Endodermal cell (in vitro differentiated cells): ENCODE measurements around the gene IL1B. TPM values are rescaled to one million over a fixed set of nuclear protein-coding genes. Genes with fewer than 3 reads are reported as not detected.

Experiments used
- DNase-seq: peaks from one replicate; pipeline ENCODE4 v3.0.0-alpha.2; 2017
- H3K27ac ChIP-seq: 2 replicates; pipeline ENCODE4 v1.5.1; 2013; ENCODE audit warnings: mild to moderate bottlenecking, low read depth, low read length, moderate library complexity
- H3K27me3 ChIP-seq: 2 replicates; pipeline ENCODE4 v1.6.1; 2013; ENCODE audit warnings: mild to moderate bottlenecking, low read length, moderate library complexity; ENCODE audit not compliant: insufficient read depth, control insufficient read depth, poor library complexity, severe bottlenecking
- H3K36me3 ChIP-seq: 2 replicates; pipeline ENCODE4 v1.7.0; 2013; ENCODE audit warnings: mild to moderate bottlenecking, low read length, moderate library complexity; ENCODE audit not compliant: control insufficient read depth, insufficient read depth
- H3K4me1 ChIP-seq: one replicate; pipeline ENCODE4 v1.7.0; 2013; ENCODE audit warnings: low read length; ENCODE audit not compliant: control insufficient read depth, insufficient read depth
- H3K4me3 ChIP-seq: 2 replicates; pipeline ENCODE4 v1.5.1; 2013; ENCODE audit warnings: mild to moderate bottlenecking, low read length, moderate library complexity
- H3K9ac ChIP-seq: 2 replicates; pipeline ENCODE4 v1.6.1; 2013; ENCODE audit warnings: mild to moderate bottlenecking, low read length, moderate library complexity; ENCODE audit not compliant: poor library complexity, severe bottlenecking; ENCODE audit errors: extremely low read depth
- H3K9me3 ChIP-seq: 2 replicates; pipeline ENCODE4 v1.6.1; 2013; ENCODE audit warnings: mild to moderate bottlenecking, low read length, moderate library complexity; ENCODE audit not compliant: control insufficient read depth
- H3K27ac Mint-ChIP-seq: 2 replicates; pipeline ENCODE4 v1.8.0; 2020; ENCODE audit warnings: mixed read lengths
- H3K27me3 Mint-ChIP-seq: 2 replicates; pipeline ENCODE4 v1.8.0; 2021; ENCODE audit warnings: mild to moderate bottlenecking, mixed read lengths; ENCODE audit not compliant: insufficient read depth
- H3K36me3 Mint-ChIP-seq: 2 replicates; pipeline ENCODE4 v1.8.0; 2020; ENCODE audit warnings: low read depth, mixed read lengths
- H3K4me1 Mint-ChIP-seq: 2 replicates; pipeline ENCODE4 v1.8.0; 2020; ENCODE audit warnings: mixed read lengths
- H3K4me3 Mint-ChIP-seq: 2 replicates; pipeline ENCODE4 v1.8.0; 2020; ENCODE audit warnings: mild to moderate bottlenecking, moderate library complexity, mixed read lengths
- H3K9me3 Mint-ChIP-seq: 2 replicates; pipeline ENCODE4 v1.8.0; 2020; ENCODE audit warnings: mild to moderate bottlenecking, mixed read lengths
- WGBS, 2 experiments: methylation state at CpG; one replicate each; pipeline versions ENCODE4 v1.1.5 to v1.1.7; 2013; ENCODE audit warnings: missing lambda C conversion rate in 2 of 2, mixed read lengths in 1 of 2; ENCODE audit not compliant: insufficient coverage in 1 of 2, insufficient read length in 1 of 2; 5-methylcytosine and 5-hydroxymethylcytosine counted together
- total RNA-seq, 2 donors: library from RNA; stranded (reverse); fragmentation: NEBNext Ultra II Directional in 1 of 2; extraction: Animal tissue kit (Norgen Biotek cat#: 25700) in 1 of 2; gene quantifications; 2 replicates in 1 of 2; 3 replicates in 1 of 2; pipeline ENCODE4 v1.2.1, GENCODE V29; 2021
- TF ChIP-seq, protein P1 (sequence below): fragments of 200-600 bp; sonication (generic); conservative IDR thresholded peaks from 2 replicates; pipeline ENCODE4 v1.5.0; 2021; ENCODE audit warnings: antibody characterized with exemption, mild to moderate bottlenecking

The IL1B gene
- total RNA-seq, 2 donors from 2014 or later, result not detected

DNA sequence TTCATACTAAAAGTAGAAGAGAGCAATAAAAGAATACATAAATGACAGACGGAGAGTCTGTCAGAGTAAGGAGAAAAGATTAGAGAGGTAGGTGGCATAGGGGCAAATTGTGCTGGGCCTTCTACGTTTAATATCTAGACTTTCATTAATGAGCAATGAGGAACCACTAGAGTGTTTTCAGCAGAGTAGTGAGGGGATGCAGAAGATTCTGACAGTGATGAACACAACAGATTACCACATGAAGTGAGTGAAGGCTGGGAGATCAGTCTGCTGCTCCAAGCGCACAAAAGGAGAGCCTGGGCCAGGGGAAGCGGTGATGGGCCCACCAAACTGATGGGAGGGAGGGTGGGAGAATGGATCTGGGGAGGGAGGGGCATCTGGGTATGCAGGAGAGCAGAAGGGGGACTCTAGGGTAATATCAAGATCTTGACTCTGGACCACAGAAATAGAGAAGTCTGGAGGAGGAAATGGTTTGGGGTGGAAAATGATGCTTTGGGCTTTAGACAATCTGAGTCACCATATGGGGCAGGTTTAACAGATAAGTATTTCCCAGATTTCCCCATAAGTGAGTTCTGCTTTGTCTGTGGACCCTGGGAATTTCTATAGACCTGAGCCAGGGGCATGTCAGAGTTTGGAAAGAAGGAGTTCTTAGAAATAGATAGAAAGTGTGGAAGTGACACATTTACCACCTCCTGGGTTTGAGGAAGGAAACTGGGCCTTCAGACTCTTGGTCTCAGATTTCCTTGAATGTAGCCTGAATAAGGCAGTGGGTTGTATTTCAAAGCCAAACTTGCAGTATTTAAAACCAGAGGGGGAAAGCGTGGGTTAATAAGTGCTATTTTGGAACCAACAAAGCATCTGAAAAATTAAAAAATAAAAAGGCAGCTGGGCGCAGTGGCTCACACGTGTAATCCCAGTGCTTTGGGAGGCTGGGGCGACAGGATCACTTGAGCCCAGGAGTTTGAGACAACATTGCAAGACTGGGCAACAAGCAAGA is 37.3 kb downstream of the IL1B start:
- Mint-ChIP-seq H3K27me3 (no peaks in the 10 kb centered on the region), H3K27ac (no peak overlapping the region), H3K4me3 (no peak overlapping the region), H3K36me3 (no peaks in the 10 kb centered on the region), H3K4me1 (no peaks in the 10 kb centered on the region), H3K9me3 (no peaks in the 10 kb centered on the region)
- H3K27me3 ChIP-seq, result no peaks in the 10 kb centered on the region
- TF ChIP-seq, protein P1, sequence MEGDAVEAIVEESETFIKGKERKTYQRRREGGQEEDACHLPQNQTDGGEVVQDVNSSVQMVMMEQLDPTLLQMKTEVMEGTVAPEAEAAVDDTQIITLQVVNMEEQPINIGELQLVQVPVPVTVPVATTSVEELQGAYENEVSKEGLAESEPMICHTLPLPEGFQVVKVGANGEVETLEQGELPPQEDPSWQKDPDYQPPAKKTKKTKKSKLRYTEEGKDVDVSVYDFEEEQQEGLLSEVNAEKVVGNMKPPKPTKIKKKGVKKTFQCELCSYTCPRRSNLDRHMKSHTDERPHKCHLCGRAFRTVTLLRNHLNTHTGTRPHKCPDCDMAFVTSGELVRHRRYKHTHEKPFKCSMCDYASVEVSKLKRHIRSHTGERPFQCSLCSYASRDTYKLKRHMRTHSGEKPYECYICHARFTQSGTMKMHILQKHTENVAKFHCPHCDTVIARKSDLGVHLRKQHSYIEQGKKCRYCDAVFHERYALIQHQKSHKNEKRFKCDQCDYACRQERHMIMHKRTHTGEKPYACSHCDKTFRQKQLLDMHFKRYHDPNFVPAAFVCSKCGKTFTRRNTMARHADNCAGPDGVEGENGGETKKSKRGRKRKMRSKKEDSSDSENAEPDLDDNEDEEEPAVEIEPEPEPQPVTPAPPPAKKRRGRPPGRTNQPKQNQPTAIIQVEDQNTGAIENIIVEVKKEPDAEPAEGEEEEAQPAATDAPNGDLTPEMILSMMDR, result no peak
- no peaks in the 10 kb centered on the region for H3K9me3 ChIP-seq
- no peak overlapping the region for H3K27ac ChIP-seq
- DNase-seq, result no peak
- H3K36me3 ChIP-seq, result no peaks in the 10 kb centered on the region
- H3K9ac ChIP-seq, result no peak overlapping the region
- no peaks in the 10 kb centered on the region for H3K4me1 ChIP-seq
- WGBS, 2 experiments, result 94 to 96% methylated on average over 6 to 8 of the region's 8 CpGs
- H3K4me3 ChIP-seq, result no peak overlapping the region

DNA sequence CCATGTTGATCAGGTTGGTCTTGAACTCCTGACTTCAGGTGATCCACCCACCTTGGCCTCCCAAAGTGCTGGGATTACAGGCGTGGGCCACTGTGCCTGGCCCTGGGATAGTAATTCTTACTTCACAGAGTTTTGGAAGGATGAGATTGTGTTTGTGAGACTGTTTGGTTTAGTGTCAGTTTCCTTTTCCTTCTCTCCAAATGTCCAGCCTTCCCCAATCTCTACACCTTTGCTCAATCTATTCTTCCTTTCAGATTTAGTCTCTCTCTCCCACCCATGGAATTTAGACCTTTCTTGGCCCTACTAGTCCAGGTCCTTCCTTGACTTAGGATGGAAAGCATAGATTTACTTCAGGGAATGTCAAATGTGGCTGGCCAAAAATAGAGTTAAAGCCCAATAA is 40.1 kb downstream of the IL1B start:
- Mint-ChIP-seq H3K4me3 (no peak overlapping the region), H3K27me3 (no peaks in the 10 kb centered on the region)

DNA sequence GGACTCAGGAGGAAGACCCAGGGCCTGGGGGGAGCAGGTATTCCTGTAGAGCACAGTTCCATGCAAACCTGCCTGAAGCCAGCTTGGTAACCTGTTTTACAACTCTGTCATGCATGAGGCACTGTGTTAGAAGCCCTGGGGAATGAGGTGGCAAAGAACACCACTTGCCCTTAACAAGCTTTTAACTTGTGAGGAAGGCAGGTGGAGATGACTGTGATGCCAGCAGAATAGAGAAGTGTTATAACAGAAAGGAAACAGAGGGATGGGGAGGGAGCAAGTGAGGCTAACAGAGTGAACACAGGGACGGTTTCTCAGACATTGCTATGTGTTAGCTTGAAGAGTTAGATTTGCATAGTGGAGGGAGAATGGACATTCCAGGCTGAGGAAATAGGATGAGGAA is 40.8 kb downstream of the IL1B start:
- no peak for DNase-seq
- no peaks in the 10 kb centered on the region for H3K27me3 Mint-ChIP-seq
- Histone ChIP-seq H3K4me3 (no peak overlapping the region), H3K27me3 (no peaks in the 10 kb centered on the region), H3K27ac (no peak overlapping the region), H3K9me3 (no peaks in the 10 kb centered on the region), H3K36me3 (no peaks in the 10 kb centered on the region), H3K4me1 (no peaks in the 10 kb centered on the region), H3K9ac (no peak overlapping the region)
- no peak overlapping the region for H3K27ac Mint-ChIP-seq
- H3K36me3 Mint-ChIP-seq, result no peaks in the 10 kb centered on the region
- no peaks in the 10 kb centered on the region for H3K9me3 Mint-ChIP-seq
- TF ChIP-seq, protein P1, result no peak
- H3K4me1 Mint-ChIP-seq, result peaks cover 9% of the 10 kb centered on the region
- no peak overlapping the region for H3K4me3 Mint-ChIP-seq
- 96 to 100% methylated on average over 1 of the region's 1 CpG for WGBS, 2 experiments

More for the DNA sequence above, 40.1 kb downstream of the IL1B start:
- Histone ChIP-seq H3K9me3 (no peaks in the 10 kb centered on the region), H3K9ac (no peak overlapping the region), H3K27ac (no peak overlapping the region), H3K36me3 (no peaks in the 10 kb centered on the region), H3K27me3 (no peaks in the 10 kb centered on the region), H3K4me1 (no peaks in the 10 kb centered on the region), H3K4me3 (no peak overlapping the region)
- Mint-ChIP-seq H3K36me3 (no peaks in the 10 kb centered on the region), H3K27ac (no peak overlapping the region), H3K9me3 (no peaks in the 10 kb centered on the region), H3K4me1 (peaks cover 7% of the 10 kb centered on the region)
- TF ChIP-seq, protein P1, result no peak
- 0% methylated on average over 1 of the region's 1 CpG; no CpG with 5 or more reads in 1 of the 2 experiments for WGBS, 2 experiments
- DNase-seq, result no peak
